Activated CD4-positive, alpha-beta T cell treated with anti-CD3 and anti-CD28 coated beads, Interleukin-2, amount 10 ng/mL, durations not matched to agents 7 days and 5 days (primary cell): ENCODE data around the gene LY6G6F. TPM values are rescaled to one million over a fixed set of nuclear protein-coding genes. Genes with fewer than 3 reads are reported as not detected.
A peak's percentile ranks its signal among the peaks of the same experiment; 100 is the strongest.

ENCODE experiments used
- CTCF ChIA-PET: fragments of 350-600 bp; sonication (Branson Sonifier 250); formaldehyde crosslinking; loops from one replicate; lab custom pipeline; 2021; ENCODE audit warnings: antibody characterized with exemption; lab: Charles Lee
- POLR2A ChIA-PET: fragments of 350-600 bp; sonication (Branson Sonifier 250); formaldehyde crosslinking; loops from one replicate; lab custom pipeline; 2021; ENCODE audit warnings: antibody characterized with exemption; lab: Charles Lee
- DNase-seq: peaks from one replicate; pipeline ENCODE4 v3.0.0-alpha.2; 2020
- H3K27ac Mint-ChIP-seq: one replicate; pipeline ENCODE4 v1.8.0; 2021; ENCODE audit warnings: mild to moderate bottlenecking, moderate library complexity, mixed read lengths
- H3K27me3 Mint-ChIP-seq: one replicate; pipeline ENCODE4 v1.8.0; 2021; ENCODE audit warnings: mixed read lengths
- H3K36me3 Mint-ChIP-seq: one replicate; pipeline ENCODE4 v1.8.0; 2021; ENCODE audit warnings: low read depth, mixed read lengths
- H3K4me1 Mint-ChIP-seq: one replicate; pipeline ENCODE4 v1.8.0; 2021; ENCODE audit warnings: mixed read lengths
- H3K4me3 Mint-ChIP-seq: one replicate; pipeline ENCODE4 v1.8.0; 2021; ENCODE audit warnings: mild to moderate bottlenecking, moderate library complexity, mixed read lengths
- H3K9me3 Mint-ChIP-seq: one replicate; pipeline ENCODE4 v1.8.0; 2021; ENCODE audit warnings: mixed read lengths
- total RNA-seq, 2 experiments: library from RNA; stranded (reverse); gene quantifications; one replicate each; pipeline ENCODE4 v1.2.3, GENCODE V29; 2021

Gene LY6G6F
- total RNA-seq, 2 experiments from 2014 or later, result not detected

DNA sequence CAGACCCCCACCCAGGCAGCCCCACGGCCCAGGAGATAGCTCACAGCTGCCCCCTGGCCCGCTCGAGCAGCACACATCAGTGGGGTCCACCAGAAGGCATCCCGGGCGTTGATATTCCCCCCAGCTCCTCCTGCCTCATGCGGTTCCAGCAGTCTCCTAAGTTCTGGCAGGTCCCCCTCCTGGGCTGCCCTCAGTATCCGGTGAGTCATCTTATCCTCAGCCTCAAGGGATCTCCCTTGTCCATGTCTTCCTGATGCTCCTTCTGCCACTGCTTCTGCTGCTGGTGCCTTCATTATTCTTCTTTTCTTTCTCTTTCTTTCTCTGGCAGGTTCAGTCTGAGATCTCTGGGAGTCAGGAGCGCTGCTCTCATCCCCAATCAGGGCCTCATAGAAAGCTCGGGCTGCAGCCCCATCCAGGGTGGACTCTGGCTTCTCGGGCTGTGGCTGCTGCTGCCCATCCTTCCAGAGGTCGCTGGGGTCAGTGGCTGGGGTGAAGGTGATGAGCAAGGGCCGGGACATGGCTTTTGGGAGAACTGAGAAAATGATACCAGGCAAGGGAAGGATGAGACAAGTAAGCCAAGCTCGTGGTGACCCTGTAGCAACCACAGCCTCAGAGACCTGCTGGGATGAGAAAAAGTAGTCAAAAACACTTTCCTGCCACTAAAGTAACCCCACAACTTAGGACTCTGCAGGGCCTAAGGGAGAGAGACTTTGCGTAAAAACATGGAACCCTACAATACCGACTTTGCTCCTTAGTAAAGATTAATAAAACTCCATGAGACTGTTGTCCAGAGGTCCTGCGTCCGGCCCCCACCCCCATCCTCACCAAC is 42.5 kb upstream of the LY6G6F start:
- ChIA-PET POLR2A (interaction anchor here (0.5 to 0.8 kb wide), 5 partner anchors 12 to 310 kb away, joined by 3 to 6 read pairs (median 3); partner anchors contain the start of genes BAG6 and HSPA1B), CTCF (interaction anchor here (0.8 to 4.7 kb wide), 8 partner anchors 11 to 234 kb away, joined by 3 to 32 read pairs (median 4); partner anchors contain the start of genes APOM, BAG6 and NFKBIL1)
- Mint-ChIP-seq H3K27me3 (no peaks in the 10 kb centered on the region), H3K36me3 (peaks cover 75% of the 10 kb centered on the region), H3K4me1 (peaks cover 73% of the 10 kb centered on the region), H3K9me3 (no peaks in the 10 kb centered on the region), H3K27ac (peak overlapping the region; percentile 94), H3K4me3 (peak overlapping the region; percentile 87)
- DNase-seq, result peak; percentile 19

GRCh38 chr6:31664790-31665500 is 41.7 kb upstream of the LY6G6F start, which contains the start of gene GPANK1:
Gene GPANK1 (minus strand): TSS chr6:31664997. CDS start chr6:31664478, 519 bp downstream.
- Mint-ChIP-seq H3K4me3 (peak within 1 kb of the TSS; percentile 87), H3K4me1 (peaks cover 67% of the 10 kb centered on the region), H3K27ac (peak within 1 kb of the TSS; percentile 94), H3K9me3 (no peaks in the 10 kb centered on the region), H3K36me3 (peaks cover 70% of the 10 kb centered on the region), H3K27me3 (no peaks in the 10 kb centered on the region)
- DNase-seq, result peak; percentile 95
- ChIA-PET CTCF (interaction anchor here (0.9 to 4.7 kb wide), 5 partner anchors 12 to 233 kb away, joined by 3 to 32 read pairs (median 3); partner anchors contain the start of genes APOM and BAG6), POLR2A (interaction anchor here (0.7 to 0.8 kb wide), 4 partner anchors 13 to 239 kb away, joined by 3 to 6 read pairs (median 4); partner anchors contain the start of genes BAG6 and HSPA1B)

DNA sequence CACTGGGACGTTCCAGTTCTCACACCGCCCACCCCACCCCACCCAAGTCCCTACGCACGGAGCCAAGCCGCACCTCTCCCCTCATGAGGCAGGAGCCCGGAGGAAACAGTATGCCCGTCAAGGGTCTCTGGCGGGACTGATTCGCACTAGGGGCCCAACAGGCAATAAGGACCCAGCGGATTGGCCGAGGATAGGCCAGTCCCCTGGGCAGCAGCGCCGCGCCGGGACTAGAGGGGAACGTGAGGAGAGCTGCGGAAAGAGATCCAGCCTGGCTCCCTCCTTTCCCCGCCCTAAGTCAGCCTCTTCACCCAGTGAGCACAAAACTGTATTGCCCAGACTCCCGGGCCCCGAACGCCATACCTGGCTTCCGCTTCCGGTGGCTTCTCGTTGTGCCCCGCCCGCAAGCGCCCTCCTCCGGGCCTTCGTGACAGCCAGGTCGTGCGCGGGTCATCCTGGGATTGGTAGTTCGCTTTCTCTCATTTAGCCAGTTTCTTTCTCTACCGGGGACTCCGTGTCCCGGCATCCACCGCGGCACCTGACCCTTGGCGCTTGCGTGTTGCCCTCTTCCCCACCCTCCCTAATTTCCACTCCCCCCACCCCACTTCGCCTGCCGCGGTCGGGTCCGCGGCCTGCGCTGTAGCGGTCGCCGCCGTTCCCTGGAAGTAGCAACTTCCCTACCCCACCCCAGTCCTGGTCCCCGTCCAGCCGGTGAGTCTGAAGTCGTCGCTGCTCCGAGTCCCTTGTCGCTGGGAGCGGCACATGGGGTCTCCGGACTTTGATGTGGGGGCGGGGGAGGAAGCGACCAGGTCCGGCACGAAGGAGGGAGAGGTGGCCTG is 40.9 kb upstream of the LY6G6F start, which contains the start of gene CSNK2B:
CSNK2B (plus strand) TSS at position 580 of the 836 bp plus-strand sequence. CDS start 752 bp downstream, outside the sequence.
- DNase-seq, result peak; percentile 99
- Mint-ChIP-seq H3K27me3 (no peaks in the 10 kb centered on the region), H3K4me1 (peaks cover 63% of the 10 kb centered on the region), H3K4me3 (peak within 1 kb of the TSS; percentile 87), H3K36me3 (peaks cover 73% of the 10 kb centered on the region), H3K9me3 (no peaks in the 10 kb centered on the region), H3K27ac (peak within 1 kb of the TSS; percentile 94)
- ChIA-PET CTCF (interaction anchor here (0.9 to 2.1 kb wide), 6 partner anchors 10 to 85 kb away, joined by 3 to 8 read pairs (median 3); partner anchors contain the start of genes APOM and LY6G5C), POLR2A (interaction anchor here (0.7 kb wide), 1 partner anchor 138 kb away, joined by 3 read pairs; no protein-coding TSS in a partner anchor)

DNA sequence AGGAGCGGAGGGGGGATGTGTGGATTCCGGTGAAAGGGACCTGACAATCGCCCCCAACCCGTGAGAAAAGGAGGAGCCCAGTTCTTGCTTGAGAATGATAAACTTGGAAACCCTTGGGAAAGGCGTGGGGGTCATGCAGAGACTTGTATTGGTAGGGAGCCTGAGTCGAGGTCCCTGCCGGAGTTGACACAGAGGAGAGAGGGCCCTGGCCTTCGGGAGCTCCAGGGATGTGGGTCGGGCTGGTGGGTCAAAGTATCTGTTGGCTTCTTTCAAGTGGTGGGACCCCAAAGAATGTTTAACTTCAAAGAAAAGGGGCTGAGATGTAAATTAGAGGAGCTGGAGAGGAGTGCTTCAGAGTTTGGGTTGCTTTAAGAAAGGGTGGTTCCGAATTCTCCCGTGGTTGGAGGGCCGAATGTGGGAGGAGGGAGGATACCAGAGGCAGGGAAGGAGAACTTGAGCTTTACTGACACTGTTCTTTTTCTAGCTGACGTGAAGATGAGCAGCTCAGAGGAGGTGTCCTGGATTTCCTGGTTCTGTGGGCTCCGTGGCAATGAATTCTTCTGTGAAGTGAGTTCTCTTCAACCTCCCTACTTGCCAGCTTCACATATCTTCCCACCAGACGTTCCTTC is 40.2 kb upstream of the LY6G6F start:
- Mint-ChIP-seq H3K4me1 (peaks cover 56% of the 10 kb centered on the region), H3K36me3 (peaks cover 71% of the 10 kb centered on the region), H3K9me3 (no peaks in the 10 kb centered on the region), H3K27me3 (no peaks in the 10 kb centered on the region), H3K27ac (peak overlapping the region; percentile 94), H3K4me3 (peak overlapping the region; percentile 87)
- POLR2A ChIA-PET, result interaction anchor here (0.7 kb wide), 1 partner anchor 112 kb away, joined by 3 read pairs; no protein-coding TSS in a partner anchor
- CTCF ChIA-PET, result interaction anchor here (0.9 to 2.1 kb wide), 5 partner anchors 9 to 104 kb away, joined by 3 to 8 read pairs (median 3); partner anchors contain the start of genes APOM and LY6G5C
- DNase-seq, result no peak

GRCh38 chr6:31669676-31670075 is 37.0 kb upstream of the LY6G6F start, which contains the start of gene LY6G5B:
Gene LY6G5B (plus strand): TSS chr6:31669976. CDS start chr6:31670951, 975 bp downstream.
- no peak for DNase-seq
- H3K27ac Mint-ChIP-seq, result peak within 1 kb of the TSS; percentile 13
- H3K27me3 Mint-ChIP-seq, result no peaks in the 10 kb centered on the region
- ChIA-PET POLR2A (interaction anchor here (0.9 kb wide), 1 partner anchor 9 kb away, joined by 3 read pairs; the partner anchor contains the start of gene C6orf47), CTCF (interaction anchor here (0.6 to 1.2 kb wide), 3 partner anchors 11 to 100 kb away, joined by 3 to 4 read pairs (median 3); partner anchors contain the start of gene LY6G5C)
- H3K4me1 Mint-ChIP-seq, result peaks cover 31% of the 10 kb centered on the region
- no peak within 1 kb of the TSS for H3K4me3 Mint-ChIP-seq
- no peaks in the 10 kb centered on the region for H3K9me3 Mint-ChIP-seq
- H3K36me3 Mint-ChIP-seq, result peaks cover 62% of the 10 kb centered on the region

- Mint-ChIP-seq H3K36me3 (peaks cover 19% of the 10 kb centered on the region), H3K4me1 (peaks cover 30% of the 10 kb centered on the region), H3K27me3 (no peaks in the 10 kb centered on the region), H3K27ac (no peak overlapping the region), H3K4me3 (no peak overlapping the region), H3K9me3 (no peaks in the 10 kb centered on the region)
- CTCF ChIA-PET, result interaction anchor here (2.0 kb wide), 1 partner anchor 10 kb away, joined by 7 read pairs; no protein-coding TSS in a partner anchor
- no peak for DNase-seq
- POLR2A ChIA-PET, result no interaction called here
Measured at GRCh38 chr6:31676322-31676903, 30.3 kb upstream of the LY6G6F start.

DNA sequence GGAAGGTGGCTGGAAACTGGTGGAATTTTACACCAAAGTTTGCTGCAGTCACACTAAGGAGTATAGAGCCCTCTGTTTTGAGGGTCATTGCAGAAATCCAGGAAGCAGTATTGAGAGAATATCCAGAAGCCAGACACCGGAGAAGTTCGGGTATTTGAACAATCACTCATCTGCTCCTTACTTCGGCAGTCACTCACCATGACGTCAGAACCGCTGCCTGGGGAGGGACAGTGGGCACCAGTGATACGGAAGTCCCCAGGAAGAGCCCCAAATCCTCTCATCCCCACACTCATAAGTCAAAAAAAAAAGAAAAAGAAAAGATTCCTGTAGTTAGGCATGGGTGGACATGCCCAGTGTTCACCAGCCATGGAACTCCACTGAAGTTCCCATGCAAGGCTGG is 29.8 kb upstream of the LY6G6F start:
- H3K27me3 Mint-ChIP-seq, result no peaks in the 10 kb centered on the region
- ChIA-PET POLR2A (interaction anchor here (0.5 kb wide), 1 partner anchor 121 kb away, joined by 6 read pairs; no protein-coding TSS in a partner anchor), CTCF (interaction anchor here (2.0 kb wide), 1 partner anchor 10 kb away, joined by 7 read pairs; no protein-coding TSS in a partner anchor)
- H3K9me3 Mint-ChIP-seq, result no peaks in the 10 kb centered on the region
- peaks cover 35% of the 10 kb centered on the region for H3K4me1 Mint-ChIP-seq
- H3K36me3 Mint-ChIP-seq, result peaks cover 14% of the 10 kb centered on the region
- no peak for DNase-seq
- H3K27ac Mint-ChIP-seq, result no peak overlapping the region
- H3K4me3 Mint-ChIP-seq, result no peak overlapping the region

DNA sequence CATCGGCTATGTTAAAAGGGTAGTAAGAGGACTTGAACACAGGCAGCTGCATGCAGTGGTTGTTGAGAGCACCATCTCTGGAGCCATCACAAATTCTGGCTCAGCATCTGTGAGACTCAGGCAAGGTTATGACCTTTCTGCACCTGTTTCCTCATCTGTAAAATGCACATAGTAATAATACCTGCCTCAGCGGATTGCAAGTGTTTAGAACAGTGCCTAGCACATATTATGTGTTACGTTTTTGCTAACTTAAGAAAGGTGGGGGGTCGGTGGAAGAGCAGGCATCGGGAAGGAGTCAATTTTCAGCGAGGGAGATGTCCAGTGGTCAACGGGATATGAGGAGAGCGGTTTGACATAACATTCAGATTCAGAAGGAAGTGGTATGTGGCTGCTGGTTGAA is 28.7 kb upstream of the LY6G6F start:
- Mint-ChIP-seq H3K27me3 (no peaks in the 10 kb centered on the region), H3K4me1 (peaks cover 40% of the 10 kb centered on the region), H3K9me3 (no peaks in the 10 kb centered on the region), H3K27ac (no peak overlapping the region), H3K4me3 (no peak overlapping the region), H3K36me3 (peaks cover 6% of the 10 kb centered on the region)
- no peak for DNase-seq
- CTCF ChIA-PET, result interaction anchor here (0.8 to 2.0 kb wide), 2 partner anchors 11 to 152 kb away, joined by 4 to 7 read pairs; no protein-coding TSS in a partner anchor
- POLR2A ChIA-PET, result no interaction called here

GRCh38 chr6:31680226-31681134 is 26.2 kb upstream of the LY6G6F start, which contains the start of gene LY6G5C:
Gene LY6G5C (minus strand): TSS chr6:31681067. CDS start chr6:31680373, 694 bp downstream.
- H3K27me3 Mint-ChIP-seq, result no peaks in the 10 kb centered on the region
- POLR2A ChIA-PET, result no interaction called here

More at GRCh38 chr6:31680226-31681134, 26.2 kb upstream of the LY6G6F start, which contains the start of gene LY6G5C:
- peaks cover 40% of the 10 kb centered on the region for H3K4me1 Mint-ChIP-seq
- peak; percentile 66 for DNase-seq
- H3K4me3 Mint-ChIP-seq, result peak within 1 kb of the TSS; percentile 72
- CTCF ChIA-PET, result interaction anchor here (0.6 to 1.8 kb wide), 12 partner anchors 10 to 424 kb away, joined by 3 to 8 read pairs (median 3); partner anchors contain the start of genes DDAH2 and NFKBIL1
- no peaks in the 10 kb centered on the region for H3K9me3 Mint-ChIP-seq
- H3K36me3 Mint-ChIP-seq, result no peaks in the 10 kb centered on the region
- peak within 1 kb of the TSS; percentile 62 for H3K27ac Mint-ChIP-seq
